ENCODE measurements around the gene PPP1R11.
"Not testable (repeated sequence)": the region's sequence is repeated elsewhere in the genome, so short reads cannot be mapped to it uniquely, and the experiment has no call there.

PPP1R11 gene

DNA sequence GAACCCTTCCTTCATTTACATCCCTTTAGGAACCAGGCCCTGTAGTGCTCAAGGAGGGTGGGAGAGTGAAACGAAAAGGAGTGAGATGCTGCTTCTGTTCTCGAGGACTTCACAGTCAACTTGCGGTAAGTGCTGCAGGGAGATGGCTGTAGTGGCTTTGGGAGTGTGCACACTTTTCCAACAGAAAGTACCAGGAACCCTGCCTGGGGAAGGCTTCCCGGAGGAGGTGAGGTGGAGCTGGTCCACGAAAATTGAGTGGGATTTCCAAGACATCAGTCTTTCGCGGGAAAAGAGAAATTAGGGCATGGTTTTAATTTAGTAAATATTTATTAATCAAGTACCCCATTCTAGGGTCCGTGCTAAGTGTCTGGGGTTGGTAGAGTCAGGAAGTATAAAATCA is 33.2 kb downstream of the PPP1R11 start:
- DNase-seq, result no peak

DNA sequence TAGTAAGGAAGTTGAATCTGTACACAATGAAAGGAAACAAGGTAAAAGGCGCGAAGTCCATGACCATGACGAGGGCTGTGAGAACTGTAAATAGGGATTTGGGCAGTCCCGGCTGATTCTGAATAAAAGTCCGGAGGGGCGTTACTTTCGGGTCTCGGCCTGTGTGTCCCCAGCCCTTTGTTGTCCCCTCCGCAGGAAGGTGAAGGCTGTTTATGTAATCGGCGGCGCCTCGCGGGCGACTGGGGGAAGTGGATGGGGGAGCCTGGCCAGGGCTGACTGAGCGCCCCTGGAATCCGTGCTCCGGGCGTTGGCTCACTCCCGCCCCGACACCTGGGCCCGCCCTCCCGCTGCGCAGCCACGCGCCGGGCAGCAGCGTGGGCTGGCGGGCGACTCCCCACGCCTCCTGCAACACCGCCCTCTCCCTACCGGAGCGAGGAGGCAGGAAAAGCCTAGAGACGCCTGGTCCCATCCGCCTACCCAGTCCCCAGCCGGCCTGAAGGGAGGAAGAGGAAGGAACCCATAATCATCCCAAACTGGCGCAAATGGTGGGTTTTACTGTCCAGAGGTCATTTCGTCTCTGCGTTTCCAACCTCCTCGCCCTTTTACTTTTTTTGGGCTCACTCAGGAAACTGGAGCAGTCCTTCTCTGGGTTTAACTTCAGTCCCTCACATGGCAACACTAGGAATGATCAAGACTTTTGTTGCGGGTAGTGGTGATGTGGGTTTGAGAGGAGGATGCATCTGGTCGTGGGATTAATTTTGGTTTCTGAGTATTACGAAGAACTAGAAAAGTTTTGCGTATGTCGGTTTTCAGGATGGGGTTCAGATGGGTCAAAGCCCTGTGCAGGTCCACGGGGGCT is 33.8 kb downstream of the PPP1R11 start:
- peak in 1 of 2 donors; percentile 9 for DNase-seq

DNA sequence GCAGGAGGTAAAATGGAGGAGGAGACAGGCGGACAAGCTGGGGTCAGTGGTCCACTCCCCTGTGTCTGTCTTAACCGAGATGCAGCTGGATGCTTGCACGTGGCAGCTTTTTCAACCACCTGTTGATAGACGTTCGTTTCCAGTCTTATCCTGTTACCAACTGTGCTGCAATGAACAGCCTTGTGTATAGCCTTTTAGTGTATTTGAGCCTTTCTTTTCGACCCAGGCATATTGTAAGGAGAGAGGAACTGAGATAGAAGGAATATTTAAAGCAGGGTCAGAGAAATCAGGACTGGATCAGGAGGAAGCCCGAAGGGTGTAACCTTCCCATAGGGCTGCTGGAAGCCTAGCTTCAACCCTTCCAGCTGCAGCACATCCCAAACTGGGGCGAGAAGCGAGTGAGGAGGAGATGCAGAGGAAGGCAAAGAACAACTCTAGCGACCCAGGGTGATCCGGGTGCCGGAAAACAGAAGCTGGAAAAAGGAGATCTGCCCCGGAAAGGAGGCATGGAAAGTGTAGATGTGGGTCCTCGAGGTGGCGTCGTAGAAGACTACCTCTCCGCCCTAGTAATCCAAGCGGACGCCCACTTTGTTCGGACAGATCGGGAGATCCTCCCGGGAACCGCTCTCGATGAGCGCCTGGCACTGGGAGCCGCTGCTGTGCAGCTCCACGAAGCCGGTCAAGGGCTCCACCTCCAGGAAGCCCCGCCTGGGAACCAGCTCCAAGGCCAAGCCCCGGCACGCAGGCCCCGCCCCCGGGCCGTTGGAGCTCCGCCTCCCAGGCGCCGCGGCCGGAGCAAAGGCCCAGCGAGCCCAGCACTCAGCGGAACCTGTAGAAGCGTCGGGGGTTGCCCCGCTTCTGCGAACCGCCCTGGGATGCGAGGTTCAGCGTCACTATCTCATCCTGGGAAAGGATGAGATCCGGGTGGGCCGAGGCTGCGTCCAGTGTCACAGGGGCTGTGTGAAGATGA is 34.7 kb downstream of the PPP1R11 start:
- DNase-seq, result peak; percentile 52 to 69

DNA sequence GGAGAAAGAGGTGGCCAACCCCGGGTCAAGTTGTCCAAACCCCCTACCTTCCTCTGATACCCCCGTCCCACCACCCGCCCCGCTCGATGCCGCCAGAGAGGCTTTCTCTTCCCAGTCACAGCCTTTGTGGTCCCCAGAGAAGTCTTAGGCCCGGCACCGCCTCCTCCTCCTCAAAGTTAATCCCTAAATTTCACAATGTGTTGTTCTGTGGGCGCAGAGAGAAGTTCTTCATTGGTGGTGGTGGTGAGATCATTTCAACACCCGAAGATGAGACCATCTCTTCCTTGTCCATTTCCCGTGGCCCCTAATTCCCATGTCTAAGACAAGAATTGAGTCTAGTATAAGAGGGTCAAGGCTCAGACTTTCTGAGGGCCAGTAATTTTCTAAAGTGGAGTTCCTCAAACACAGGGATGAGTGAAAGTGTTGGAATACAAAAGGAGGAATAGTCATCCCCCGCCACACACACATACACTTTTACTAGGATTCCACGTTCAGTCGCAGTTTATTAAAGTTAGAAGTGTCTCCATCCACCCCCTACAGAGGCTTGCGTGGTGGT is 35.5 kb downstream of the PPP1R11 start:
- DNase-seq, result peak in 1 of 2 donors; percentile 11

DNA sequence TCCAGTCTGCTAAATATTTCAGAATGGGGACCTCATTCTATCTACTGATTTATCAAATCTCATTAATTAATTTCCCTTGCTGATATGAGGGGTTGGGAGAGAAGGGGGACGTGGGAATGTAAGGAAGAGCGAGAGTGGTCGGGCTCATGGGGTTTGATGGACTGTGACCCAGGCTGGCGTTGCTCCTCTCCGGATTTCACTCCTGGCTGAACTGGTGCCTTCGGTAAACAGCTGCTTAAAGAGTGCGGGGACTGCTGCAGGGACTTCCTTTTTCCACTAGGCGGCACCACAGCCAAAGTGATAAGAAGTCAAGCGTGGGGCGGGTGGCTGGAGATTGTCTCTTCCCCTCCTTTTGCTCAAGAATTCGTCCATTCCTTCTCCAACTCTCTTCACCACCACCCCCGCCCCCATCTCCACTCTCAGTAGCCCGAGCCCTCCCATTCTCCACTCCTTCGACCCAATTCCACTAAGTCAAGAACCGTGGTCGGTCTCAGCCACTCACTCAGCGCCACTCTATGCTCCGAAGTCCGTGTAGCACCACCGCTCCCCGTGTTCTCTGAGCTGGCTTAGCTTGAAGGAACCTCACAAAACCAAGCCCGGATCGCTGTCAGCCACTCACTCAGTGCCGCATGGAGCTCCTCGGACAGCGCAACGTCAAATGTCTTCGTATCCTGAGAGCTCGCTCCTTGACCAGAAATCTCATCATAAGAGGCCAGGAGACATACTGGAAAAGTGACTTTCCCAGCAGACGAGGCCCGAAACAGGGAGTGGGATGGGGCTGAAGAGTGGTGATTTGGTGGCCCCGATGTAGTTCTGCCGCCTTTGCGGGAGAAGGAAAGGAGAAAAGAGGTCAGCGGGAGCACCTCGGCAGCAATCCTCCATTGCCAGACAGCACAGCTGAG is 36.2 kb downstream of the PPP1R11 start:
- DNase-seq, result peak; percentile 80 to 87

- DNase-seq, result no peak
These were observed 36.8 kb downstream of the PPP1R11 start for GRCh38 chr6:30103872-30104179.

DNA sequence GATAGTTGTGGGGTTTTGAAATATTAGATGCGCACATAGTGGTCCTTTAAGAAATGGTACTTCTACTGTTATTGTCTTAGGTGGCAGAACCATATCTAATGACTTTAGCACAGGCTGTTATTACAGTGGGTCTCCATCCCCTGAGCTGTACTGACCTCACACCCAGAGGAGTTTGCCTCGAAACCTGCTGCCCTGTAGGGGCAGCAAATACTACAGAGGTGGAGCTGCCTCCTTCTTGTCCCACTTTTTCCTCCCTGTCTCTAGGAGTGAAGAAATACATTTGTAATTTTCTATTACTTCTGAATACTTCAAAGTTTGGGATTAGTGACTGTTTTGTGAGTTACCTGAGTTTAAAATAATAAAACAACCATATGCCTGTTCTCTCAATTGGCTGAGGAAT is 37.7 kb downstream of the PPP1R11 start:
- no peak for DNase-seq

DNA sequence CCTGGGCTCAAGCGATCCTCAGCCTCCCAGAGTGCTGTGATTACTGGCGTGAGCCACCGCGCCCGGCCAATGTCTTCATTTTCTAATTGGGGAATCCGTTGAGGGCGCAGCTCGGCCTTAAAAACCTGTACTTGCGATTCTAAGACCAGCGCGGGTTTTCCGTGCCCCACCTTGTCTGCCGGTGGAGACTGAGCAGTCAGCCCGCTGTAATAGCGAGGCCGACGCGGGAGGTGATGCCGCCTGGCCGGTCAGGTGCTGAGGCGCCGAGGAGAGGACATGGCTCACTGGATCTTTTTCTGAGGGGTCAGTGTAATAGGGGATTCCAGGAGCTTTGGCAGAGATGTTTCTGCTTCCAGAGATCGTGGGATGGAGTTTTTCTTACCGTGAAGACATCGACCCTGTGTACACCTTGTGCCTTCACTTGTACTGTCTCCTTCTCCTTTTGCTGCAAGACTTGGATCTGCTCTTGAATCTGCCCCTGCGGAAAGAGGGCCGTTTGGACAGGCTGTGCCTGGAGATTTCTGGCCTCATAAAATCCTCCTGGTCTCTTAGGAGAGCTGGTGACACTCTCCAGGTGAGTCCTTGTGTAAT is 44.4 kb downstream of the PPP1R11 start:
- no peak for DNase-seq

DNA sequence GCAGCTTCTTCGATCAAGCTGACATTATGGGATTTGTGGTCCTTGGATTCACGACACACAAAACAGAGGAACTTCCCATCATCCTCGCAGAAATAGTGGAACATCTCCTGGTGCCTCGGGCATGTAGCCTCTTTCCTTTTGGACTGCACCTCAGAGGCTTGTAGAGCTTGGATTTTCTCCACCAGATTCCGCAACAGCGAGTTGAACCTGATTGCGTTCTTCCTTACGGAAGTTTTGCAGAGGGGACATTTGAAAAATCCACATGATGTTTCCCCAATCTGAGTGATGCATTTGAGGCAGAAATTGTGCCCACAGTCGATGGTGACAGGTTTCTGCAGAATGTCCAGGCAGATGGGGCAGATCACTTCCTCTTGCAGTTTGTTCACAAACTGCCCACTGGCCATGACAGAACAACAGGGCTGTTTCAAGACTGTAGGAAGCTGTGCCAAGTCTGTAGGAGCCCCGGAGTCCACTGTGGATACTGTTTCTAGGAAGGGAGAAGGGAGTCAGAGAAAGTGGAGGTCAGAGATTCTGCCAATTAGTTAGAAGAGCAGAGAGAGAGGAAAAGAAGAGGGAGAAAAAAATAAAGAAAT is 45.5 kb downstream of the PPP1R11 start:
- no peak for DNase-seq

- no peak for DNase-seq
These were observed 46.2 kb downstream of the PPP1R11 start, which contains the start of gene TRIM31 for GRCh38 chr6:30113003-30113759. TSS of gene TRIM31 (minus strand) at chr6:30113090. CDS start at chr6:30112805, 285 bp downstream.

DNA sequence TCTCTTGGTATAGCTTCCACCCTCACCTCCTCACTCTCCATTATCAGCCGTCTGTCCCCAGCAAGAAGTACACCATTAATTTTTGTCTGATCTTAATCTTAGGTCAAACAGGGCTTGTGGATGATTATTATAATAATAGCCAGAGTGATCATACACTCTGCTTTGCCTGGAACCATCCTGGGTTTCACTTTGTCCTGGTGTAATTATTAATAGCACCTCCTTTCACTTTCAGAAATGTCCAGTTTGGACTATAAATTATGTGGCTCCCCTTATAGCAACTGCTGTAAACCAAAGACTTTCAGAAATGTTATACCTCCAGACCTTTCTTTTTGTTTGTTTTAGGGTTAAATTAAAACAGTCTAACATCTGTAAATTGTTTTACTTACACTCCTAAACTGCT is 46.8 kb downstream of the PPP1R11 start:
- DNase-seq, result no peak

GRCh38 chr6:30116724-30117123 is 49.7 kb downstream of the PPP1R11 start:
- DNase-seq, result no peak

DNA sequence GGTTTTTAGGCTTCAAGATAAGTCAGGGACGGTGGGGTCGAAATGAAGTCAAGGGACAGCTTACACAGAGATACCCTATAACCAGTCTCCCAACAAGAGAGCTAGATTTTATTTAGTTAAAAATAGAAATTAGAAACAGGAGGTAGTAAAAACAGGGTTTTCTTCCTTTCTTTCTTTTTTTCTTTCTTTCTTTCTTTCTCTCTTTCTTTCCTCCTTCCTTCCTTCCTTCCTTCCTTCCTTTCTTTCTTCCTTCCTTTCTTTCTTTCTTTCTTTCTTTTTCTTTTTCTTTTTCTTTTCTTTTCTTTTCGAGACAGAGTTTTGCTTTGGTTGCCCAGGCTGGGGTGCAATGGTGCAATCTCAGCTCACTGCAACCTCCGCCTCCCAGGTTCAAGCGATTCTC is 51.7 kb downstream of the PPP1R11 start:
- not testable (repeated sequence) for DNase-seq

Measured in activated CD4-positive, alpha-beta T cell treated with anti-CD3 and anti-CD28 coated beads for 4 hours (primary cell).